HEK293 (cell line): ENCODE data around the gene SHLD1.

Experiments
- CTCF ChIA-PET: fragments of 350-600 bp; formaldehyde crosslinking; extraction: SDS; loops from one replicate; lab custom pipeline; 2021; ENCODE audit warnings: antibody characterized with exemption; lab: Yijun Ruan, JAX
- POLR2A ChIA-PET: fragments of 300-600 bp; formaldehyde crosslinking; extraction: SDS; loops from one replicate; lab custom pipeline; 2020; ENCODE audit warnings: antibody characterized with exemption, inconsistent platforms; lab: Yijun Ruan, JAX
- H3K27ac ChIP-seq: fragments of 200-500 bp; sonication (Bioruptor generic); 2 replicates; pipeline ENCODE4 v1.5.1; 2014; ENCODE audit warnings: low read depth, low read length, control low read depth, inconsistent platforms; ENCODE audit errors: extremely low read depth
- H3K36me3 ChIP-seq, 2 experiments: fragments of 200-500 bp in 1 of 2; sonication (Bioruptor generic) in 1 of 2; 1 replicate in 1 of 2; 2 replicates in 1 of 2; pipeline ENCODE4 v1.5.1; 2014 to 2017; ENCODE audit warnings: inconsistent platforms in 2 of 2, low read length in 2 of 2; ENCODE audit not compliant: control insufficient read depth in 2 of 2, insufficient read depth in 1 of 2
- H3K4me1 ChIP-seq: fragments of 200-500 bp; sonication (Bioruptor generic); 2 replicates; pipeline ENCODE4 v1.5.1; 2014; ENCODE audit warnings: mild to moderate bottlenecking, low read length, inconsistent platforms; ENCODE audit not compliant: control insufficient read depth, insufficient read depth
- H3K4me3 ChIP-seq: 2 replicates; pipeline ENCODE4 v1.5.1; 2011; ENCODE audit warnings: low read depth, mild to moderate bottlenecking, control low read depth, low read length, moderate library complexity
- H3K9me3 ChIP-seq: fragments of 200-500 bp; sonication (Bioruptor generic); 2 replicates; pipeline ENCODE4 v1.5.1; 2014; ENCODE audit warnings: low read depth, low read length, inconsistent platforms; ENCODE audit not compliant: control insufficient read depth, insufficient read depth
- BCL11B ChIP-seq: fragments of 450-650 bp; formaldehyde crosslinking; IDR thresholded peaks from 2 replicates; pipeline ENCODE4 v1.5.1; 2016; ENCODE audit warnings: low read depth, missing biosample characterization, missing genetic modification characterization
- ELK4 ChIP-seq: IDR thresholded peaks from 2 replicates; pipeline ENCODE4 v1.6.1; 2011; ENCODE audit warnings: mild to moderate bottlenecking, low read depth, low read length, borderline replicate concordance
- HOXA7 ChIP-seq: sonication (generic); formaldehyde crosslinking; IDR thresholded peaks from 2 replicates; pipeline ENCODE4 v1.8.1; 2022; ENCODE audit warnings: missing genetic modification reagents, borderline replicate concordance
- MEIS1 ChIP-seq: sonication (generic); formaldehyde crosslinking; IDR thresholded peaks from 2 replicates; pipeline ENCODE4 v1.8.1; 2022; ENCODE audit warnings: missing genetic modification reagents, mild to moderate bottlenecking, borderline replicate concordance
- OVOL3 ChIP-seq: fragments of 450-650 bp; formaldehyde crosslinking; IDR thresholded peaks from 2 replicates; pipeline ENCODE4 v1.5.1; 2016; ENCODE audit warnings: missing biosample characterization, missing genetic modification characterization
- PRDM2 ChIP-seq: fragments of 450-650 bp; formaldehyde crosslinking; IDR thresholded peaks from 2 replicates; pipeline ENCODE4 v1.5.1; 2016; ENCODE audit warnings: missing biosample characterization, missing genetic modification characterization, borderline replicate concordance
- SCRT1 ChIP-seq: fragments of 450-650 bp; formaldehyde crosslinking; IDR thresholded peaks from 2 replicates; pipeline ENCODE4 v1.5.1; 2016; ENCODE audit warnings: missing biosample characterization, missing genetic modification characterization, borderline replicate concordance
- YY2 ChIP-seq: fragments of 450-650 bp; formaldehyde crosslinking; IDR thresholded peaks from 2 replicates; pipeline ENCODE4 v1.5.1; 2016; ENCODE audit warnings: missing biosample characterization, missing genetic modification characterization
- ZNF157 ChIP-seq: fragments of 450-650 bp; formaldehyde crosslinking; IDR thresholded peaks from 2 replicates; pipeline ENCODE4 v1.5.1; 2016; ENCODE audit warnings: missing biosample characterization, missing genetic modification characterization
- ZNF248 ChIP-seq: fragments of 450-650 bp; formaldehyde crosslinking; IDR thresholded peaks from 2 replicates; pipeline ENCODE4 v1.5.1; 2017; ENCODE audit warnings: missing biosample characterization, missing genetic modification characterization
- ZNF311 ChIP-seq: fragments of 450-650 bp; formaldehyde crosslinking; IDR thresholded peaks from 2 replicates; pipeline ENCODE4 v1.5.1; 2017; ENCODE audit warnings: missing biosample characterization, missing genetic modification characterization, borderline replicate concordance
- ZNF488 ChIP-seq: fragments of 450-650 bp; formaldehyde crosslinking; IDR thresholded peaks from 2 replicates; pipeline ENCODE4 v1.5.1; 2016; ENCODE audit warnings: missing biosample characterization, missing genetic modification characterization
- ZNF555 ChIP-seq: fragments of 450-650 bp; formaldehyde crosslinking; conservative IDR thresholded peaks from 2 replicates; pipeline ENCODE4 v1.5.1; 2017; ENCODE audit warnings: missing biosample characterization, mild to moderate bottlenecking, missing genetic modification characterization, inconsistent platforms
- ZNF585B ChIP-seq: fragments of 450-650 bp; formaldehyde crosslinking; IDR thresholded peaks from 2 replicates; pipeline ENCODE4 v1.5.1; 2016; ENCODE audit warnings: missing biosample characterization, missing genetic modification characterization
- ZNF785 ChIP-seq: fragments of 450-650 bp; formaldehyde crosslinking; IDR thresholded peaks from 2 replicates; pipeline ENCODE4 v1.5.1; 2016; ENCODE audit warnings: missing biosample characterization, missing genetic modification characterization

SHLD1 gene

GRCh38 chr20:5776077-5776476 is 25.9 kb downstream of the SHLD1 start:
- POLR2A ChIA-PET = no interaction called here
- peaks cover 0 to 3% of the 10 kb centered on the region in 2 experiments; a peak in 2 of 3 replicates for H3K36me3 ChIP-seq

More at GRCh38 chr20:5776077-5776476, 25.9 kb downstream of the SHLD1 start:
- H3K4me3 ChIP-seq = no peak overlapping the region
- H3K4me1 ChIP-seq = no peaks in the 10 kb centered on the region
- H3K9me3 ChIP-seq = no peaks in the 10 kb centered on the region
- H3K27ac ChIP-seq = no peak overlapping the region
- TF ChIP-seq ZNF555 (no peak), ZNF311 (tag by site-specific recombination) (no peak), HOXA7 (CRISPR knock-in tag) (no peak), BCL11B (tag by site-specific recombination) (no peak), MEIS1 (CRISPR knock-in tag) (no peak), ELK4 (no peak), ZNF157 (no peak), ZNF585B (tag by site-specific recombination) (no peak), SCRT1 (no peak), ZNF785 (tag by site-specific recombination) (no peak), YY2 (tag by site-specific recombination) (no peak), ZNF488 (tag by site-specific recombination) (no peak), ZNF248 (tag by site-specific recombination) (no peak), PRDM2 (tag by site-specific recombination) (no peak), OVOL3 (no peak)
- TF ChIP-seq, all 188 proteins: peak for 0
- CTCF ChIA-PET = interaction anchor here (3.6 kb wide), 1 partner anchor 12 kb away, joined by 13 read pairs; no protein-coding TSS in a partner anchor
